OCI-M1 (cell line): ENCODE measurements around the gene TFF3.
"Not testable (repeated sequence)": the region's sequence is repeated elsewhere in the genome, so short reads cannot be mapped to it uniquely, and the experiment has no call there.

ENCODE experiments used
- DNase-seq: peaks from one replicate; lab custom pipeline; 2025; lab: John Stamatoyannopoulos, UW

TFF3 gene

GRCh38 chr21:42304556-42305454 is 10.4 kb downstream of the TFF3 start:
- DNase-seq, result no peak

- DNase-seq, result no peak
Measured at GRCh38 chr21:42303443-42303842, 11.8 kb downstream of the TFF3 start.

GRCh38 chr21:42302794-42303193 is 12.4 kb downstream of the TFF3 start:
- no peak for DNase-seq

- no peak for DNase-seq
Measured at GRCh38 chr21:42302076-42302650, 13.0 kb downstream of the TFF3 start.

- DNase-seq, result no peak
Measured at GRCh38 chr21:42301371-42302075, 13.7 kb downstream of the TFF3 start.

- no peak for DNase-seq
Measured at GRCh38 chr21:42300956-42301355, 14.3 kb downstream of the TFF3 start.

GRCh38 chr21:42300045-42300583 is 15.1 kb downstream of the TFF3 start:
- no peak for DNase-seq

GRCh38 chr21:42299324-42300044 is 15.7 kb downstream of the TFF3 start:
- DNase-seq, result peak; percentile 17

- DNase-seq, result no peak
Measured at GRCh38 chr21:42298657-42299056, 16.6 kb downstream of the TFF3 start.

GRCh38 chr21:42298237-42298636 is 17.0 kb downstream of the TFF3 start:
- no peak for DNase-seq

GRCh38 chr21:42297377-42297776 is 17.8 kb downstream of the TFF3 start:
- DNase-seq, result no peak

GRCh38 chr21:42296501-42296900 is 18.7 kb downstream of the TFF3 start:
- no peak for DNase-seq

GRCh38 chr21:42295845-42296244 is 19.4 kb downstream of the TFF3 start:
- DNase-seq, result no peak

- DNase-seq, result no peak
Measured at GRCh38 chr21:42294273-42294880, 20.8 kb downstream of the TFF3 start.

GRCh38 chr21:42293649-42294272 is 21.4 kb downstream of the TFF3 start:
- DNase-seq, result no peak

GRCh38 chr21:42292563-42293142 is 22.6 kb downstream of the TFF3 start:
- not testable (repeated sequence) for DNase-seq

- DNase-seq, result no peak
Measured at GRCh38 chr21:42291751-42292562, 23.3 kb downstream of the TFF3 start.

- no peak for DNase-seq
Measured at GRCh38 chr21:42291003-42291750, 24.0 kb downstream of the TFF3 start.

- DNase-seq, result no peak
Measured at GRCh38 chr21:42290505-42290904, 24.7 kb downstream of the TFF3 start.
